Activated CD4-positive, alpha-beta T cell treated with anti-CD3 and anti-CD28 coated beads, Interleukin-2, amount 50 U/mL, for 1 hour (primary cell): ENCODE data around the gene PRKCB.
"Not testable (repeated sequence)": the region's sequence is repeated elsewhere in the genome, so short reads cannot be mapped to it uniquely, and the experiment has no call there.

Experiments used
- DNase-seq: peaks from one replicate; pipeline ENCODE4 v3.0.0-alpha.2; 2020

PRKCB gene

GRCh38 chr16:24053099-24053946, 217.5 kb downstream of the PRKCB start:
- DNase-seq, result no peak

- DNase-seq, result no peak
These were observed 219.1 kb downstream of the PRKCB start for GRCh38 chr16:24054741-24055491.

DNA sequence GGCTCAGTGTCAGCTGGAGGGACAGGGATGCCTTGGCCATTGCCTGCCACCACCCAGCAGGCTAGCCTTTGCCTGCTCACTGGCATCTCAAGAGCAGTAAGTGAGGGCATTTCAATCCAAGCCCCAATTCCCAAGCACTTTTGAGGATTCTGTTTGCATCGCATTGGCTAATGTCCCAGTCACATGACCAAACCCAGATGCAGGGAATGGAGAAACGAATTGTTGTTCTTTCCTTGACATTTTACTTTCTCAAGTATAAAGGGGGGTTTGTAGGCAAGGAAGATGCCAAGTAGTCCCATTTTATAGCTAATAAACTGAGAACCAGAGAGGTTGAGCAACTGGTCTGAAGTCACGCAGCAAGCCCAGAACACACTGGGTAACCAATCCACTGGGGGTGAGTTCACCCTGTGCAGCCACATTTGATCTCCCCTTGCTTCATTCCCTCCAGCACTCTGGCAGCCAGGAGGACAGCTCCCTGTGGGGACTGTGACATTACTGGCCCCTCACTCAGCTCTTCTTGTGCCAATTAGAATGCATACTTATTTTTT, 226.6 kb downstream of the PRKCB start:
- DNase-seq, result no peak

GRCh38 chr16:24069036-24069590, 233.3 kb downstream of the PRKCB start:
- no peak for DNase-seq

DNA sequence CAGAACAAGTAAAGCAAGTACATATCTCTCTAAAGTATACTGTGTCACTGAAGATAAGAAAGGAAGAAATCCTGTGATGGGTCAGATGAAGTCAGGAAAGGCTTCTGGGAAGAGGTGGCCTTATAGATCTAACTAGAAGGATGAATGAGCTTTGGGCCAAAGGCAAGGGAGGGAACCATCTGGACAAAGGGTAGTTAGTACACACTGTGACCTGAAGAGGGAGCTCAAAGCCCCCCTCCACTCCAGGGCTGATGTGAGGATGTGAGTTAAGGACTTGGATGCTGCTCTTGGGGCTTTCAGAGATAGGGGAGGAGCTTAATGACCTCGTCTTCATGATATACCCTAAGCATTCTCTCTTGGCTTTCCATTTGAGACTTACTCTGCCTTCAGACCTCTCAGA, 235.1 kb downstream of the PRKCB start:
- DNase-seq, result no peak

- no peak for DNase-seq
These were observed 236.0 kb downstream of the PRKCB start for GRCh38 chr16:24071666-24072360.

DNA sequence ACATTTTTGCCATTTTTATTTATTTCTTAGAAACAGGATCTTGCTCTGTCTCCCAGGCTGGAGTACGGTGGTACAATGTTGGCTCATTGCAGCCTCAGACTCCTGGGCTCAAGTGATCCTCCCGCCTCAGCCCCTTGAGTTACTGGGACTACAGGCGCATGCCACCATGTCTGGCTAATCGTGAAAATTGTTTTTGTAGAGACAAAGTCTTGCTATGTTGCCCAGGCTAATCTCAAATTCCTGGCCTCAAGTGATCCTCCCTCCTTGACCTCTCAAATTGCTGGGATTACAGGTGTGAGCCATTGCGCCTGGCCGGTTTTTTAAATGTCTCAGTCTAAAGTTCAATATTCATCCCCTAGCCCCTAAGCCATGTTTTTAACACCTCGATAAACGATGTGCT, 237.5 kb downstream of the PRKCB start:
- no peak for DNase-seq

GRCh38 chr16:24074574-24074973, 238.8 kb downstream of the PRKCB start:
- DNase-seq, result no peak

DNA sequence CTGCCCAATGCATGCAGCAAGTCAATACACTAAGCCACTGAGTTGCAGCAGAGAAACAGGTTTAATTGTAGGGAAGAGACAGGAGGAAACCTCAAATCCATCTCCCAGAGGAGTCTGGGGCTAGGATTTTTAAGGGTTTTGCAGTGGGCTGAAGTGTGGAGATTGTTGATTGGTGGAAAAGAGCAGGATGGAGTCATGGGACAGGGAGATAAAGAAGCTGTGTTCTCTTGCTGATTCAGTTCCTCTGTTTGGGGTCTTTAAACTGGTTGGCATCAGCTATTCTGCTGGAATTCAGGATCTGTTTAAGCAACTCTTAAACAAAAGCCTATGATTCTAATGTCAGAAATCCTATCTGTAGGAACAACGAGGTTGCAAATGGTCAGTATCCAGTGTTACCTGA, 239.5 kb downstream of the PRKCB start:
- DNase-seq, result no peak

DNA sequence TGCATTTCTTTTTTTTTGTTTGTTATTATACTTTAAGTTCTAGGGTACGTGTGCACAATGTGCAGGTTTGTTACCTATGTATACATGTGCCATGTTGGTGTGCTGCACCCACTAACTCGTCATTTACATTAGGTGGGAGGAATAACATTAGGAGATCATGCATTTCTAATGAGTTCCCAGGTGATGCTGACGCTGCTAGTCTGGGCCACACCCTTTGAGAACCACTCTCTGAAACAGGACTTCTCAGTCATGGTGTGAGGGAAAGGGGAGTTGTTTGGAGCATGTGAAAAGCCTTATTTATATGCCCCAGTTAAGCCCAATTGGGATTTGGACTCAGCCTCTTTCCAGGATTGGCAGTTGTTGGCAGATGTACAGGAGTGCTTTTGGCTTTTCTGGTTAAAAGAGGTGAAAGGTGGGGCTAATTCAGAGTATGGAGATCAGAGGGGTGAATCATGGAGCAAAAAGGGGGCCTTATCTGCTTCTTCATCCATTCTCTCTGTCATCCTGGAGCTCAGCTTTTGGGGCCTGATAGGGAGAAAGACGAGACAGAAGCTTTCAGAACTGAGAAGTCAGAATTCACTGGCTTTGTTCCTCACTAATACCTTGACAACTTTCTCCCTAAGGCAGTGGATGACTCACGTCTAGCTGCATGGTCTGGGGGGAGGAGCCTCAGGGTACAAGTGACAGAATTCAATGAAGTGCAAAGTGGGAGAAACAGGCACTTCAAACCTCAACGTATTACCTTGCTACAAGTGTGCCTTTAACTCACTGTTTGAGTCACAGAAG, 240.3 kb downstream of the PRKCB start:
- DNase-seq, result no peak

DNA sequence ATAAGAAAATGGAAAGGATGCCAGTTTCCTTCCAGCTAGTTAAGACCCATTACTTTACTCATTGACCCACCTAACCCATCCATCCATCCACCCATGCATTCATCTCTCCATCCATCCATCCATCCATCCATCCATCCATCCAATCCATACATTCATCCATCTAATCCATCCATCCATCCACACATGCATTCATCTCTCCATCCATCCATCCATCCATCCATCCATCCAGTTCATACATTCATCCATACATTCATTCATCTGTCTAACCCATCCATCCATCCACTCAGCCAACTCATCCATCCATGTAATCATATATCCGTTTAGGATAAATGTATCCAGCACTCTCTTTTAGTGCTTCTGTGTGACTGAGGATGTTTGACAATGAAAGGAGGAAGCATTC, 241.5 kb downstream of the PRKCB start:
- DNase-seq, result no peak

- no peak for DNase-seq
These were observed 242.2 kb downstream of the PRKCB start for GRCh38 chr16:24077966-24078365.

DNA sequence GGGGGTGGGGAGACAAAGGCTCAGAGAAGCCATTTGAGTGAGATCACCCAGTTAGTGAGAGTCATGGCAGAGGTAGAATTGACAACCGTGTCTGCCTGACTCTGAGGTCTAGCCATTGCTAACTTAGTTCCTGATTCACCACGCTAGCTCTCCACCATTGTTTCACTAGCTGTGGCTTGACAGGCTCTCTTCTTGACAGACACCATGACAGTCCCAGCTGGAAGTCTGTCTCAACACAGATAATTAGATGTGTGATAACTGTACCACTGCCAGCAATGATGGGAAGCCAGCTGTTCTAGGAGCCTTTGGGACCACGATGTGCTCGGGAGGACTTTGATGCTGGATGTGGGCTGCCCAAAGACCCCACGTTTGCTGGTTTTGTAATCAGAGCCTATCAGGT, 249.9 kb downstream of the PRKCB start:
- DNase-seq, result no peak

GRCh38 chr16:24087891-24088410, 252.2 kb downstream of the PRKCB start:
- no peak for DNase-seq

- DNase-seq, result no peak
These were observed 253.0 kb downstream of the PRKCB start for GRCh38 chr16:24088767-24089166.

GRCh38 chr16:24091125-24091524, 255.3 kb downstream of the PRKCB start:
- DNase-seq, result no peak

DNA sequence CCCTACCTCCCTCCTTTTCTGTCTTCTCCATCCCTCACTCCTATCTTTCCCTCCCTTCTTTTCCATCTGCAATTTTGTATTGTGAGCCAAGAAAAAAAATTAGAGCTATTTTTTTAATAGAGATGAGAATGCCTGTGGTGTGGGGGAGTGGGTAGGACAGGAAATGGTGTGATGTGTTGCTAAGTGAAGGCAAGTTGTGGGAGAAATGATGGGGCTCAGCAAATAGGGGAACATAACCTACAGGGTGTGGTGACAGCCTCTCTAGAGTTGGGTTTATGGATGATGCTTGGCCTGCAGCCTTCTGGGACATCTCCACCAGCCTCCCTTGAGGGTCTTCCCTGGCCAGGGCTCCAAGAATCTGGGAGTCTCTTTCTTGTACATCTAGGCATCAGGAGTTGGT, 257.3 kb downstream of the PRKCB start:
- no peak for DNase-seq

- no peak for DNase-seq
These were observed 258.9 kb downstream of the PRKCB start for GRCh38 chr16:24094660-24095059.

DNA sequence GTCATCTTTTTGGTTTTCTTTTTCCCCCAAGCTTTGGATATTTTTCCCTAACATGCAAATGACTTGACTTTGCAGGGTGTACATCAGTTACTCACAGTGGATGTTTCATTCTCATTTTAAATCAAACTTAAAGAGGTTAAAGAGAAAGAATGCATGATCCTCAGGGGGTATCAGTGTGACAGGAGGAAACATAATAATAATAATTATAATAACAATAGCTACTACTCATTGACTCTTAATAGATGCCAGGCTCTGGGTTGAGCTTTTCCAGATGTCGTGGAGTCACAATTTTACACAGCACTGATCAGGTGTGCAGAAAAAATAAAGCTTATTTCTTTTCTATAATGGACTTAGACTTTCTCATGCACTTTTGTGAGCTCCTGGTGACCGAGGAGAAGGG, 263.1 kb downstream of the PRKCB start:
- no peak for DNase-seq

GRCh38 chr16:24101431-24101830, 265.6 kb downstream of the PRKCB start:
- DNase-seq, result no peak

- no peak for DNase-seq
These were observed 266.5 kb downstream of the PRKCB start for GRCh38 chr16:24102209-24102660.

GRCh38 chr16:24105471-24105870, 269.7 kb downstream of the PRKCB start:
- not testable (repeated sequence) for DNase-seq
